Skeletal muscle satellite cell (primary cell): ENCODE data around the gene PPEF2.
"Not testable (repeated sequence)": the region's sequence is repeated elsewhere in the genome, so short reads cannot be mapped to it uniquely, and the experiment has no call there.

ENCODE experiments used
- H3K27me3 ChIP-seq: 2 replicates; pipeline ENCODE4 v1.7.0; 2013; ENCODE audit warnings: low read length; ENCODE audit not compliant: control insufficient read depth, insufficient read depth
- H3K36me3 ChIP-seq: 2 replicates; pipeline ENCODE4 v1.7.0; 2013; ENCODE audit warnings: mild to moderate bottlenecking, control low read depth, low read length; ENCODE audit not compliant: insufficient read depth
- H3K4me1 ChIP-seq: 2 replicates; pipeline ENCODE4 v1.7.0; 2013; ENCODE audit warnings: low read length; ENCODE audit not compliant: control insufficient read depth, insufficient read depth
- H3K4me2 ChIP-seq: 2 replicates; pipeline ENCODE4 v1.7.0; 2013; ENCODE audit warnings: mild to moderate bottlenecking, low read length
- H3K4me3 ChIP-seq: 2 replicates; pipeline ENCODE4 v1.7.0; 2013; ENCODE audit warnings: low read length
- H3K9ac ChIP-seq: 2 replicates; pipeline ENCODE4 v1.7.0; 2013; ENCODE audit warnings: mild to moderate bottlenecking, low read depth, low read length, moderate library complexity
- H3K9me3 ChIP-seq: replicated peaks from 2 replicates; pipeline ENCODE4 v1.7.0; 2013; ENCODE audit warnings: mild to moderate bottlenecking, control low read depth, low read length

The PPEF2 gene

DNA sequence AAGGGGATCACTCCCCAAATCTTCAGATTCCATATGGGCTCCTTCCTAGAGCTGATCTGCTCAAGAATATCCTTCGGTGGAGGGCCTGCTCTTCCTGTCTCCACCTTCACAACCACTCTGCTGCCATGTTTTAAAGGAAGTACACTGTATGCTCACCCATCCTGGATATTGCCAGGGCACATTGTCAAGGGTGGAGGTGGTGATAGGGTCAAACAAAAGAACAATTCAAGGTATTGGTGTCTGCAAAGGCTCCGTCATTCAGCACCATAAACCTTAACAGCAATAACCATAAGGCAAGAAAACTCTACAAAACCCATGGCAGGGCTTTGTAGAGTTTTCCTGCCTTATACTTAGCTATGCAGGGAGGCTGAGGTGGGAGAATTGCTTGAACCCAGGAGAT lies 19.7 kb upstream of the PPEF2 start:
- Histone ChIP-seq H3K36me3 (peaks cover 30% of the 10 kb centered on the region), H3K9me3 (no peaks in the 10 kb centered on the region), H3K4me3 (no peak overlapping the region), H3K27me3 (no peaks in the 10 kb centered on the region), H3K4me2 (no peak overlapping the region), H3K4me1 (no peaks in the 10 kb centered on the region), H3K9ac (no peak overlapping the region)

DNA sequence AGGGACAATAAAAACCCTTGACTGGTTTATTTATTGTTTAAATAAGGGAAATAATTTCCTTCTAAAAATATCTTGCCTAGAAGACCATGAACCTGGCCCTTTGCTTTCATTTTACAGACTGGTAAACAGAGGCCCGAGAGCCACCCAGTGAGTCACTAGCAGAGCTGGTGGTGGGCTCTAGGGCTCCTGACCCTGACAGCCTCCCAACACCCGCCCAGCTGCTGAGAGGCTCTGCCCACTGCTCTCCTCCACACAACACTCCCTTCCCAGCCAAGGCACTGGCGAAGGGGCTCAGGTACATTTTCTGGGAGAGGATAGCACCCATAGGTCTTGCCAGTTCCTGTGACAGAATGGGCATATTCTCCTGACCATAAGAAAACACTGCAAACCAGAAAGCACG lies 18.1 kb upstream of the PPEF2 start:
- peaks cover 29% of the 10 kb centered on the region for H3K36me3 ChIP-seq
- no peak overlapping the region for H3K9ac ChIP-seq
- peaks cover 3% of the 10 kb centered on the region for H3K4me1 ChIP-seq
- no peaks in the 10 kb centered on the region for H3K9me3 ChIP-seq
- no peak overlapping the region for H3K4me3 ChIP-seq
- no peaks in the 10 kb centered on the region for H3K27me3 ChIP-seq
- H3K4me2 ChIP-seq: no peak overlapping the region

DNA sequence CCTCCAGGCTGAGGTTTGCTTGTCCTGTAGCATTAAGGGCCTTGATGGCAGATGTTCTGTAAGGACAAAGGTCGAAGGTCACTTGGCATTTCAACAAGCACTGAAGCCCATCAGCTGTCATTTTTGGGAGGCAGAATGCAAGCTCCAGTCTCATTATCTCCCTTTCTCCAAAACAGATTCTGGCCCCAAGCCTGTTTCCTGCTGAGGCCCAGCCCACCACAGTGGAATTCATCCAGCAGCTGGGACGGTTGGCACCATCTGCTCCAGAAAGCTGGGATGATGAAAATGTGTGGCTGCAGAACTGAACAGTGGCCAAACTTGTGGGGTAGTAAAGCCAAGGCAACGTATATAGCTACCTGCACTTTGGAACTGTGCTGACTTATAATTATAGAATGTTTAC lies 17.7 kb upstream of the PPEF2 start:
- Histone ChIP-seq H3K9ac (no peak overlapping the region), H3K4me3 (no peak overlapping the region), H3K4me1 (peaks cover 3% of the 10 kb centered on the region), H3K9me3 (no peaks in the 10 kb centered on the region), H3K36me3 (peaks cover 27% of the 10 kb centered on the region), H3K4me2 (no peak overlapping the region), H3K27me3 (no peaks in the 10 kb centered on the region)

DNA sequence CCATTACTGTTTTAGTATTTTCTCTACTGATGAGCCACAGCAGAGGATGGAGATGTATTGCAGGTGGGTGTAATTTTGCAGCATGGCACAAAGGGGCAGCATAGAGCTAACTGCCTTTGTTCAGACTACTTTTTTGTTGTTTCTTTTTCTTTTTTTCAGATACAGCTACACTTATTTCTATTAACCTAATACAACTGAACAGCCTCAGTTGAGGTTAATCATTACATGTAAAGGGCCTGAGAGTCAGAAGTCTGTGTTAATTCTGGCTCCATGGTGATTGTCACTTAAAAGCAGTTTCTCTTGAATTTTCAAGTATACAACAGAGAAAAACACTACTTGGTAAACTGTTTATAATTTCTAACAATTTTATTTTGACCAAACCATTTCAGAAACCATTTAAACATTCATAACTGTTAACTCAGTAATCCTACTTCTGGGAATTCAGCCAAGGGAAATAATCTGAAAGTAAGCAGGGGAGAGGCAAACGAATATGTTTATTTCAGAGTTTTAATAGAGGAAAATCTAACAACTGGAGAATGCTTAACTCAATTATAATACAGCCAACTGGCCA lies 13.9 kb upstream of the PPEF2 start:
- Histone ChIP-seq H3K9ac (peak overlapping the region; percentile 35), H3K36me3 (peaks cover 12% of the 10 kb centered on the region), H3K4me2 (peak overlapping the region; percentile 52), H3K4me1 (peaks cover 3% of the 10 kb centered on the region), H3K4me3 (no peak overlapping the region), H3K9me3 (no peaks in the 10 kb centered on the region), H3K27me3 (no peaks in the 10 kb centered on the region)

DNA sequence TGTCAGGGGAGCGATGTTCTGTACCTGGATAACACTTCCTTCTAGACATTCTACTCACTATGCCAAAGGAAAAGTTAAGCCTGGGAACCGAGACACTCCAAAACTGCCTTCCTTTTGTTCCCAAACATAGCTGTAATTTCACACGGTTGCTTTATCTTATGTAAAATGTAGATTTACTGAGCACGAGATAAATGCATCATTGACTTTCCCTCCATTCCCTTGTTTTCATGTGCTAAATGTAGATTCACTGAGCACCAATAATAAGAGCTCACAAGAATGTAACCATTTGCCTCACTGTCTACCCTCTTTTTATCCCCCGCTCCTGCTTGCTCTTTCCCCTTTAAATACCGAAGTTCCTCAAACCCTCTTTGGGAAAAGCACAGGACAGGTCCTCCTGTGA lies 10.7 kb upstream of the PPEF2 start:
- H3K9ac ChIP-seq: no peak overlapping the region
- peaks cover 8% of the 10 kb centered on the region for H3K4me1 ChIP-seq
- H3K9me3 ChIP-seq: no peaks in the 10 kb centered on the region
- H3K4me2 ChIP-seq: no peak overlapping the region
- H3K36me3 ChIP-seq: no peaks in the 10 kb centered on the region
- no peaks in the 10 kb centered on the region for H3K27me3 ChIP-seq
- no peak overlapping the region for H3K4me3 ChIP-seq

DNA sequence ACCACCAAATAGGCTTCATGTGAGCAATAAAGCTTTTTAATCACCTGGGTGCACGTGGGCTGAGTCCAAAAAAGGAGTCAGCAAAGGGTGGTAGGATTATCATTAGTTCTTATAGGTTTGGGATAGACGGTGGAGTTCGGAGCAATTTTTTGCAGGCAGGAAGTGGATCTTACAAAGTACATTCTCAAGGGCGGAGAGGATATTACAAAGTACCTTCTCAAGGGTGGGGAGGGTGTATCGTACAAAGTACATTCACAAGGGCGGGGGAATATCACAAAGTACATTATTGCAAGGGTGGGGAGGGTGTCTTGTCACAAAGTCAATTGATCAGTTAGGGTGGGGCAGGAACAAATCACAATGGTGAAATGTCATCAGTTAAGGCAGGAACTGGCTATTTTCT lies 8.6 kb upstream of the PPEF2 start:
- H3K9ac ChIP-seq, H3K4me1 ChIP-seq, H3K4me2 ChIP-seq, H3K27me3 ChIP-seq, H3K4me3 ChIP-seq, H3K36me3 ChIP-seq, H3K9me3 ChIP-seq: not testable (repeated sequence)

DNA sequence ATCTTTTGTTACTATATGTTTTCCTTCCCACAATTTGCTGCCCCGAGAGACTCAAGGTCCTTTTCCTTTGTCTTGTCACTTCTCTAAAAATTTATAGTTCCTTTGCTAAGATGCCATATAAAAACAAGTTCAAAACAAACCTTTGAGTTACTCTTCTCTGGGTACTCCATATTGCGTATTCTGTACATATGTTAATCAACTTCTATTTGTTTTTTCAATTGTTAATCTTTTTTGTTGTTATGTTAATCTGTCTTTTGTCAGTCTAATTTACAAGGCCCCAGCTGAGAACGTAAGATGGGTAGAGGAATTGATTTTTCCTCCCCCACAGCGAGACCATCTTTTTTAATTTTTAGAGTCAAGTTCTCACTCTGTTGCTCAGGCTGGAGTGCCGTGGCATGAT lies 7.2 kb upstream of the PPEF2 start:
- H3K4me3 ChIP-seq: no peak overlapping the region
- H3K9me3 ChIP-seq: no peaks in the 10 kb centered on the region
- no peaks in the 10 kb centered on the region for H3K27me3 ChIP-seq
- peaks cover 5% of the 10 kb centered on the region for H3K4me1 ChIP-seq
- no peaks in the 10 kb centered on the region for H3K36me3 ChIP-seq
- no peak overlapping the region for H3K4me2 ChIP-seq
- no peak overlapping the region for H3K9ac ChIP-seq

DNA sequence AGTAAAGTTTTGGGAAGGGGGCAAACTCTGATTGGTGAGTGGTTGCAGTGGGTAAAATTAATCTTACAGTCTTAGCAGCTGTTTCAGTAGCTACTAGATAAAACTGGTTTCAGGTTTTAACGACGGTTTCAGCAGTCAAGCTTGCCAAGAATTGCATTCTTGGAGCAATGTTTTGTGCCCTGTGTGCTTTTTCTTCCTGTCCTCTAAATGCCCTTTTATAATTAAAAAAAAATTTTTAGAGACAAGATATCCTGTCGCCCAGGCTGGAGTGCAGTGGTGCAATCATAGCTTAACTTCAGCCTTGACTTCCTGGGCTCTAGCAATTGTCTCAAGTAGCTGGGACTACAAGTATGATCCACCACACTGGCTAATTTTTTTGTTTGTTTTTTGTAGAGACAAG lies 6.3 kb upstream of the PPEF2 start:
- Histone ChIP-seq H3K9ac (no peak overlapping the region), H3K4me3 (no peak overlapping the region), H3K27me3 (no peaks in the 10 kb centered on the region), H3K4me1 (peaks cover 5% of the 10 kb centered on the region), H3K36me3 (no peaks in the 10 kb centered on the region), H3K4me2 (peak overlapping the region; percentile 28), H3K9me3 (no peaks in the 10 kb centered on the region)

DNA sequence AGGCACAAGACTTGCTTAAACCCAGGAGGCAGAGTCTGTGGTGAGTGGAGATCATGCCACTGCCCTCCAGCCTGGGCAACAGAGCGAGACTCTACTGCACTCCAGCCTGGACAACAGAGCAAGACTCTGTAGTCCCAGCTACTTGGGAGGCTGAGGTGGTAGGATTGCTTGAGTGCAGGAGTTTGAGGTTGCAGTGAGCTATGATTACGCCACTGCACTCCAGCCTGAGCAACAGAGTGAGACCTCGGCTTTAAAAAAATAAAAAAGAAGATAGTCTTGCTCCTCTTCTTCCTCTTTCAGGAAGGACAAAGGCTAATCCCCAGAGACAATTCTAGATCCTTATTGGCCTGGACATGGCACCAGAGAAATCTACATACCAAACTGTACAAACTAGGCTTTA lies 5.7 kb upstream of the PPEF2 start:
- no peaks in the 10 kb centered on the region for H3K9me3 ChIP-seq
- H3K4me1 ChIP-seq: peaks cover 5% of the 10 kb centered on the region
- no peaks in the 10 kb centered on the region for H3K36me3 ChIP-seq
- no peaks in the 10 kb centered on the region for H3K27me3 ChIP-seq
- peak overlapping the region; percentile 28 for H3K4me2 ChIP-seq
- H3K4me3 ChIP-seq: no peak overlapping the region
- no peak overlapping the region for H3K9ac ChIP-seq

DNA sequence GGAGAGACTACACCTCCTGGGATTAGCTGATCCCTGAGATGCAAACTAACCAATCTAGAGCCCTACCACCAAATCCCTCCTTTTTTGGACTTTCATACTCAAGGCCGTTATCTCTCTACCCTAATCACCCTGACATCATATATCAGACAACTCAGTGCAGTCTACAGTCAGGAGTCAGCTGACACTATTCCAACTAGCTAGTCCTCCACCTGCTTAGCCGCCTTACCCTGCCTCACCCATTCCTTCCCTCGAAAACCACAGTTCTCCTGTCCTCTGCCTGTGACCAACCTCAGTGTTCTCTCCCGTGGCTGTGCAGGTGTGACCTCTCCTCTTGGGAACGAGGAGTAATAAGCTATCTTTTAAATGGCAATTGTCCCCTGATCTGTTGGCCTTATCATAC lies 1.8 kb upstream of the PPEF2 start:
- H3K4me2 ChIP-seq: no peak overlapping the region
- H3K9ac ChIP-seq: no peak overlapping the region
- no peak overlapping the region for H3K4me3 ChIP-seq
- H3K36me3 ChIP-seq: no peaks in the 10 kb centered on the region
- H3K9me3 ChIP-seq: no peaks in the 10 kb centered on the region
- H3K4me1 ChIP-seq: peaks cover 5% of the 10 kb centered on the region
- peaks cover 11% of the 10 kb centered on the region for H3K27me3 ChIP-seq

DNA sequence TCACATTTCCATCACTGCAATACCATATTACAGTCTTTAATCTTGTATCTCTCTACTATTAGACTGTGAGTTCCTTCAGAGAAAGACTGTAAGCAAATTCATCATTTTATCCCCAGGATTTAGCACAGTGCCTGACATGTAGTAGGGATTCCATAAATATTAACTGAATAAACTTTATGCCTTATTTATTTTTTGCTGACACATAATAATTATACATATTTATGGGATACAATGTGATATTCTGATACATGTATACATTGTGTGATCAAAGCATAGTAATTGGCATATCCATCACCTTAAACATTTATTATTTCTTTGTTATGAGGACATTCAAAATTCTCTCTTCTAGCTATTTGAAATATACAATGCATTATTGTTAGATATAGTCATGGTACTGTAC lies 3.7 kb downstream of the PPEF2 start:
- Histone ChIP-seq H3K27me3 (peaks cover 11% of the 10 kb centered on the region), H3K4me3 (no peak overlapping the region), H3K36me3 (no peaks in the 10 kb centered on the region), H3K9ac (no peak overlapping the region), H3K4me2 (no peak overlapping the region), H3K9me3 (no peaks in the 10 kb centered on the region), H3K4me1 (no peaks in the 10 kb centered on the region)

DNA sequence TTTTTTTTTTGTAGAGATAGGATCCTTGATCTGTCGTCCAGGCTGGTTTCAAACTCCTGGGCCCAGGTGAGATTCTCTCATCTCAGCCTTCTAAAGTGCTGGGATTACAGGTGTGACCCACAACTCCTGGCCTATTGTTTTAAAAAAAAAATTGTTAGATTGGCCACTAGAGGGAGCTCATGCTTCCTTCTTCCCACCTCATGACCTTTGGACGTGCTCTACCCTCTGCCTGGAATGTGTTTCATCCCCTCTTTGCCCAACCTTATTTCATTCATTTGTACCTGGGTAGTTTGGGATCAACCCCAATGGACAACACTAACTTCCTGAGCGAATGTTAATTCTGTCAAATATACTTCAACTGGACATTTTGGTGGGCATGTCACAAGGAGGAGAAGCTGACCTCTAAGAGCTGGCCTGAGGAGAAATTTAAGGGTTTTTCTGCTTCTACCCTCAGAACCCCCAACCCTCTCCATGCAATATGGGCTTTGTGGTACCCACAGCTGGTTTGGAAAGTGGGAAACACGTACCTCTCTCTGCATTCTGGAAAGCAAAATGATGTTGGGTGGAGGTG lies 6.4 kb downstream of the PPEF2 start:
- Histone ChIP-seq H3K36me3 (no peaks in the 10 kb centered on the region), H3K9ac (no peak overlapping the region), H3K4me2 (no peak overlapping the region), H3K9me3 (no peaks in the 10 kb centered on the region), H3K4me1 (no peaks in the 10 kb centered on the region), H3K27me3 (peaks cover 12% of the 10 kb centered on the region), H3K4me3 (no peak overlapping the region)
